BLaER1 (cell line): ENCODE results near the gene GALNTL6.

Experiments
- H3K27ac ChIP-seq: shearing (Covaris generic); formaldehyde crosslinking; 2 replicates; pipeline ENCODE4 v1.8.1; 2022
- H3K27me3 ChIP-seq: shearing (Covaris generic); formaldehyde crosslinking; 2 replicates; pipeline ENCODE4 v1.8.1; 2022
- H3K36me3 ChIP-seq: shearing (Covaris generic); formaldehyde crosslinking; 2 replicates; pipeline ENCODE4 v1.8.1; 2022
- H3K4me1 ChIP-seq: shearing (Covaris generic); formaldehyde crosslinking; 2 replicates; pipeline ENCODE4 v1.8.1; 2022
- H3K4me2 ChIP-seq: shearing (Covaris generic); formaldehyde crosslinking; 2 replicates; pipeline ENCODE4 v1.8.1; 2022
- H3K4me3 ChIP-seq: shearing (Covaris generic); formaldehyde crosslinking; 2 replicates; pipeline ENCODE4 v1.8.1; 2022
- H3K9ac ChIP-seq: shearing (Covaris generic); formaldehyde crosslinking; 2 replicates; pipeline ENCODE4 v1.8.1; 2022
- H3K9me3 ChIP-seq: shearing (Covaris generic); formaldehyde crosslinking; 2 replicates; pipeline ENCODE4 v1.8.1; 2022
- H4K20me1 ChIP-seq: shearing (Covaris generic); formaldehyde crosslinking; 2 replicates; pipeline ENCODE4 v1.8.1; 2022
- Cebpa-rat ChIP-seq: shearing (Covaris generic); IDR thresholded peaks from 2 replicates; pipeline ENCODE4 v1.8.1; 2022

GALNTL6 gene

GRCh38 chr4:172521248-172521647 lies 708.0 kb downstream of the GALNTL6 start:
- H4K20me1 ChIP-seq = no peaks in the 10 kb centered on the region
- no peaks in the 10 kb centered on the region for H3K27me3 ChIP-seq
- H3K36me3 ChIP-seq = no peaks in the 10 kb centered on the region
- no peak overlapping the region for H3K9ac ChIP-seq
- H3K4me2 ChIP-seq = no peak overlapping the region
- no peaks in the 10 kb centered on the region for H3K4me1 ChIP-seq
- H3K4me3 ChIP-seq = no peak overlapping the region
- H3K27ac ChIP-seq = no peak overlapping the region
- H3K9me3 ChIP-seq = no peaks in the 10 kb centered on the region
- TF ChIP-seq Cebpa-rat = no peak

DNA sequence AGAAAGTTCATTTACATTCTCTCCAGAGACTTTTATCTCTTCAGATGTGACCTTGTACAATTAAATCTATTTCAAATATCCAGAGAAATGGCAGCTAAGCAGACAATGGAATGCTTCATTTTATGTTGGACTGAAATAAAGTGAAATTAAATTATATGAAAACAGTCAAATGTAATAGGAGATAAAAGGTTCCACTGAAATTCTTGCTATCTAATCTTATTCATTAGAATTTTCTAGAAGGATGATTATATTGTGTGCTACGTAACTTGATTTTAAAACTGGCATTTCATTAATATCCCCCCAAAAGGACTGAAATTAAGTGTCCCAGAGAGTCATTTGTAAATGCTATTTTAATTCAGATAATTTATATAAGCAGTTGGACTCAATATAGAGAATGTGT lies 708.5 kb downstream of the GALNTL6 start:
- Histone ChIP-seq H3K9me3 (no peaks in the 10 kb centered on the region), H3K27ac (no peak overlapping the region), H3K9ac (no peak overlapping the region), H3K4me1 (no peaks in the 10 kb centered on the region), H3K36me3 (no peaks in the 10 kb centered on the region), H3K4me3 (no peak overlapping the region), H3K27me3 (no peaks in the 10 kb centered on the region), H3K4me2 (no peak overlapping the region), H4K20me1 (no peaks in the 10 kb centered on the region)
- TF ChIP-seq Cebpa-rat = no peak

DNA sequence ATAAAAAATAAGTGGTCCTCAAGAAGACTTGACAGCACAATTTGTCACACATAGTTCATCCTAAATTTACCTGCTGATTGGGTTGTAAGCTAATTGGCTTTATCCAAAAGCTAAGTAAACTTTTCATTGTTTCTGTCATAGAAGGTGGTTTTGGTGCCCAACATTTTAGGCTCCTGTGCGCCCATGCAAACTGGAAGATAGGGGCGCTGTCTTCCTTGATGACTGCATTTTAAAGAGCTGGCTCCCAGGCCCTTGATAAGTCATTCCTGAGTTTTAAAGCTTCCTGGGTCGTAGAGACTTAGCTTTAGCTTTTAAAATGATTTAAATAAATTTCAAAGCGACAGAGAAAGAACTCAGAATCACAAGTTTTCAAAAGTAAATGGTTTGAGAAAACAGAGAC lies 730.0 kb downstream of the GALNTL6 start:
- no peak overlapping the region for H3K27ac ChIP-seq
- no peak overlapping the region for H3K4me2 ChIP-seq
- H3K9me3 ChIP-seq = peaks cover 17% of the 10 kb centered on the region
- H3K36me3 ChIP-seq = no peaks in the 10 kb centered on the region
- no peaks in the 10 kb centered on the region for H3K27me3 ChIP-seq
- no peaks in the 10 kb centered on the region for H4K20me1 ChIP-seq
- H3K4me1 ChIP-seq = peaks cover 33% of the 10 kb centered on the region
- H3K4me3 ChIP-seq = no peak overlapping the region
- TF ChIP-seq Cebpa-rat = no peak
- H3K9ac ChIP-seq = no peak overlapping the region

DNA sequence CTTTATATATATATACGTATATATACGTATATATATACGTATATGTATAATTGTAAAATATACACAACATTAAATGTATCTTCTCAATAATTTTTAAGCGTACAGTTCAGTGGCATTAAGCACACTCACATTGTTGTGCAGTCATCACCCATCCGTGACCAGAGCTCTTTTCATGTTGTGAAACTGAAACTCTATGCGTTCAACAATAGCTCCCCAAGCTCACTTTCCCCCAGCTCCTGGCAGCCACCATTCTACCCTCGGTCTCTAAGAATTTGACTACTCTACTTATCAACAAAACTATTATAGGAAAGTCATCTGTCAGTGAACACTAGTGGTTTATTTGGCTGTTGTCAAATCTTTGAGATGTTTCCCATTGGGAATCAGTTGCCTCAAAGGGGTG lies 733.6 kb downstream of the GALNTL6 start:
- no peak for TF ChIP-seq Cebpa-rat
- H3K36me3 ChIP-seq = no peaks in the 10 kb centered on the region
- no peak overlapping the region for H3K4me3 ChIP-seq
- H3K27me3 ChIP-seq = no peaks in the 10 kb centered on the region
- peaks cover 11% of the 10 kb centered on the region for H3K9me3 ChIP-seq
- H3K9ac ChIP-seq = no peak overlapping the region
- H3K4me1 ChIP-seq = peaks cover 44% of the 10 kb centered on the region
- H3K27ac ChIP-seq = no peak overlapping the region
- peak overlapping the region; percentile 74 for H3K4me2 ChIP-seq
- no peaks in the 10 kb centered on the region for H4K20me1 ChIP-seq

DNA sequence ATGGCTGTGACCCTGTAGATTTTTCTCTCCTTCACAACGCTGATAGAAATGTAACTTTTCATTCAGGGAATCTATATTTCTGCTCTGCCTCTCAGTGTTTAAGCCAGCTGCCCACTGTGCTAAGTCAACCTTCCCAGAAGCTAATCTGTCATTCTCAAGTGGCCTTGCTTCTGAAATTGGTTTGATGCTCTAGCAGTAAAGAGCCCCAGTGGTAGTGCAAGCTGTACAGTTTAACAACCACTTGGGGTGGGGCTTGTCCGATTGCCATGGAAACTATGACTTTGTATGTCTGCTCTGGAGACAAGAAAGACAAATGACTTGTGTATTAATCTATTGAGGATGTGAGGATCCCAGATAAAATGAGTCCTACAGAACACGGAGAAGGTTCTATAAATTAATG lies 734.5 kb downstream of the GALNTL6 start:
- Histone ChIP-seq H3K4me1 (peaks cover 44% of the 10 kb centered on the region), H3K36me3 (no peaks in the 10 kb centered on the region), H3K27ac (no peak overlapping the region), H3K4me3 (no peak overlapping the region), H3K9ac (no peak overlapping the region), H3K27me3 (no peaks in the 10 kb centered on the region), H3K9me3 (peaks cover 3% of the 10 kb centered on the region; the same call in 1 of the 2 replicates), H4K20me1 (no peaks in the 10 kb centered on the region), H3K4me2 (peak overlapping the region; percentile 74)
- no peak for TF ChIP-seq Cebpa-rat

- H3K4me3 ChIP-seq = no peak overlapping the region
- no peak overlapping the region for H3K9ac ChIP-seq
- no peaks in the 10 kb centered on the region for H3K27me3 ChIP-seq
- peaks cover 11% of the 10 kb centered on the region for H3K4me1 ChIP-seq
- H3K27ac ChIP-seq = no peak overlapping the region
- no peaks in the 10 kb centered on the region for H3K36me3 ChIP-seq
- H4K20me1 ChIP-seq = no peaks in the 10 kb centered on the region
- no peak for TF ChIP-seq Cebpa-rat
- no peaks in the 10 kb centered on the region for H3K9me3 ChIP-seq
- no peak overlapping the region for H3K4me2 ChIP-seq
Observed at GRCh38 chr4:172553216-172553615, 740.0 kb downstream of the GALNTL6 start.

- peaks cover 9% of the 10 kb centered on the region for H3K4me1 ChIP-seq
- no peaks in the 10 kb centered on the region for H4K20me1 ChIP-seq
- H3K36me3 ChIP-seq = no peaks in the 10 kb centered on the region
- H3K4me2 ChIP-seq = no peak overlapping the region
- no peak overlapping the region for H3K9ac ChIP-seq
- no peak overlapping the region for H3K27ac ChIP-seq
- TF ChIP-seq Cebpa-rat = peak; percentile 83; the same call in 1 of the 2 replicates
- no peaks in the 10 kb centered on the region for H3K27me3 ChIP-seq
- no peak overlapping the region for H3K4me3 ChIP-seq
- no peaks in the 10 kb centered on the region for H3K9me3 ChIP-seq
Observed at GRCh38 chr4:172554588-172554987, 741.4 kb downstream of the GALNTL6 start.

DNA sequence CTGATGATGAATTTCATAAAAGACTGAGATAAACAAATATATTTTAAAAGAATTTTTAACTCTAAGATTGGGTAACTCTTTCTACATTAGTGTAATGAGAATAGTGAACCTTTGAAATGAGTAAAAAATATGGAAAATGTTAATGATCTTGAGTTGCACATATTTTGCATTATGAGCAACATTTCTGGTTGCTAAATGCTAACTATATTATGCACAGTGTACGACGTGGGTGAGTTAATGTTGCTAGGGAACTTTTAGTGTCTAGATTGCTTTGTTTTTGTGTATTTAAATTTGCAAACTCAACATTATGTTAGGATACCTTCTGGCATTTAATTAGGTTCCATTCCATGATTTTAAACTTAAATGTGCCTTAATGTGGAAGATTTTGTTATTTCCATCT lies 742.5 kb downstream of the GALNTL6 start:
- H3K4me3 ChIP-seq = no peak overlapping the region
- no peak overlapping the region for H3K4me2 ChIP-seq
- no peaks in the 10 kb centered on the region for H3K27me3 ChIP-seq
- H3K9ac ChIP-seq = no peak overlapping the region
- no peak overlapping the region for H3K27ac ChIP-seq
- peaks cover 3% of the 10 kb centered on the region for H3K4me1 ChIP-seq
- H3K36me3 ChIP-seq = no peaks in the 10 kb centered on the region
- TF ChIP-seq Cebpa-rat = no peak
- H3K9me3 ChIP-seq = no peaks in the 10 kb centered on the region
- no peaks in the 10 kb centered on the region for H4K20me1 ChIP-seq

- Histone ChIP-seq H3K27ac (no peak overlapping the region), H3K27me3 (no peaks in the 10 kb centered on the region), H3K4me3 (no peak overlapping the region; the same call in 1 of the 2 replicates), H3K9me3 (peaks cover 2% of the 10 kb centered on the region), H3K4me2 (peak overlapping the region; percentile 65), H3K9ac (no peak overlapping the region), H3K4me1 (peaks cover 33% of the 10 kb centered on the region), H4K20me1 (no peaks in the 10 kb centered on the region), H3K36me3 (no peaks in the 10 kb centered on the region)
- peak; percentile 83; the same call in 1 of the 2 replicates for TF ChIP-seq Cebpa-rat
Observed at GRCh38 chr4:172573899-172574298, 760.7 kb downstream of the GALNTL6 start.

DNA sequence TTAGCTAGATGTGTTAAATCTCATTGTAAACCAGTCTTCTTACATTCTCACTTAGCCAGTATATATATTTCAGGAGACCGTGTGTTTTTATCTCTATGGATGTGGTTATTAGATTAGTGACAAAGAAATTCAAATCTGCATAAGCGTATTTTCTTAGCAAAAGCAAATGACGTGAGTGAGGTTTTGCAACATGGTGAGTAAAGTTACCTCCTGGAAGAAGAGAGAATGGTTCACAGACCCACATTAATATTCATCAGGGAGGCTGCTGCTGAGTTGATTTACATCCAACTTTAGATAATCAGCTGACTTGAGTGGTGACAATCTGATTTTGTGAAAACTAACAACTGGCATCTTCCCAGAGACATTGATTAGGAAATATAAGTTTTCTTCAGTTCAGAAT lies 765.5 kb downstream of the GALNTL6 start:
- H3K27ac ChIP-seq = no peak overlapping the region
- H3K4me1 ChIP-seq = peaks cover 23% of the 10 kb centered on the region
- no peak overlapping the region for H3K4me2 ChIP-seq
- no peak overlapping the region for H3K4me3 ChIP-seq
- no peaks in the 10 kb centered on the region for H3K27me3 ChIP-seq
- 0 out of 2 replicates have a peak, but pooled peaks cover 4% of the 10 kb centered on the region for H3K9me3 ChIP-seq
- H4K20me1 ChIP-seq = no peaks in the 10 kb centered on the region
- TF ChIP-seq Cebpa-rat = no peak
- H3K9ac ChIP-seq = no peak overlapping the region
- H3K36me3 ChIP-seq = no peaks in the 10 kb centered on the region

DNA sequence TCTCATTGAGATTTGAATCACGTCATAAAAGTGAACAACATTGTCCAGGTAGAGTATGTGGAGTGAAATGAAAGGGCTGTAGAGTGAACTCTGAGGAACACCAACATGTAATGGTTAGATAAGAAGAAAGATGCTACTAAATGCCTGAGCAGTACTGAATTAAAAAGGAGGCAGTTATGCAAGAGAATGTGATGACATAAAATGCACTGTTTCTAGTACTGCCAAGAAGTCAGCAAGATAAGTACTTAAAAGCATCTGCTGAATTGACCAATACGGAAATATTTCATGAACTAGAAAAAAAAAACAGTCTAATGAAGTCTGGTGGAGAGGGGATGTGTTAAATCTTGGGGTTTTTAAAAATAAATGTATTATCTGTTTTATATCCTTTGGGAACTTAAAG lies 771.6 kb downstream of the GALNTL6 start:
- TF ChIP-seq Cebpa-rat = no peak
- Histone ChIP-seq H3K36me3 (no peaks in the 10 kb centered on the region), H3K4me1 (peaks cover 7% of the 10 kb centered on the region), H3K4me3 (no peak overlapping the region), H3K9me3 (0 out of 2 replicates have a peak, but pooled peaks cover 4% of the 10 kb centered on the region), H3K27me3 (no peaks in the 10 kb centered on the region), H3K4me2 (no peak overlapping the region), H3K9ac (no peak overlapping the region), H4K20me1 (no peaks in the 10 kb centered on the region), H3K27ac (no peak overlapping the region)
